Measurements from ENCODE around the gene KIF4A. TPM values are rescaled to one million over a fixed set of nuclear protein-coding genes. Genes with fewer than 3 reads are reported as not detected.

The KIF4A gene
- total RNA-seq, 1 experiment from 2014 or later = 36.2 TPM

- TF ChIP-seq ZNF121 (CRISPR knock-in tag; IDR thresholded peaks at IDR 0.05) (no peak), ELF4 (CRISPR knock-in tag; IDR thresholded peaks at IDR 0.05; ENCODE audit: low read depth) (no peak), ZNF423 (CRISPR knock-in tag; IDR thresholded peaks at IDR 0.05) (no peak), ATF3 (CRISPR knock-in tag; conservative IDR thresholded peaks at IDR 0.05) (no peak), JAZF1 (CRISPR knock-in tag; IDR thresholded peaks at IDR 0.05) (no peak), TP53 (CRISPR knock-in tag; IDR thresholded peaks at IDR 0.05) (no peak), SMAD4 (CRISPR knock-in tag; IDR thresholded peaks at IDR 0.05) (no peak)
Measured at GRCh38 chrX:70445951-70446350, 156.0 kb downstream of the KIF4A start (continued).

- H3K36me3 Mint-ChIP-seq = no peaks in the 10 kb centered on the region
- ATAC-seq = no peak
- ChIA-PET POLR2A (no interaction called here), CTCF (interaction anchor here (1.3 kb wide), 1 partner anchor 10 kb away, joined by 5 read pairs; no protein-coding TSS in a partner anchor)
- no peaks in the 10 kb centered on the region for H3K9me3 Mint-ChIP-seq
- H3K27ac Mint-ChIP-seq = no peak overlapping the region
- TF ChIP-seq ATF1 (CRISPR knock-in tag; IDR thresholded peaks at IDR 0.05) (no peak), TEAD1 (CRISPR knock-in tag; IDR thresholded peaks at IDR 0.05) (no peak), AR (CRISPR knock-in tag; IDR thresholded peaks at IDR 0.05) (no peak), ERG (CRISPR knock-in tag; IDR thresholded peaks at IDR 0.05) (no peak), GRHL2 (CRISPR knock-in tag; IDR thresholded peaks at IDR 0.05; ENCODE audit: insufficient replicate concordance, severe bottlenecking) (no peak), ZNF121 (CRISPR knock-in tag; IDR thresholded peaks at IDR 0.05) (no peak)
- H3K27me3 Mint-ChIP-seq (ENCODE audit: low read depth) = peaks cover 37% of the 10 kb centered on the region
- peaks cover 3% of the 10 kb centered on the region for H3K4me1 Mint-ChIP-seq
- no peak overlapping the region for H3K4me3 Mint-ChIP-seq
- no peak for DNase-seq (ENCODE audit: low spot score)
Measured at GRCh38 chrX:70446380-70447350, 156.8 kb downstream of the KIF4A start.

- ATAC-seq = no peak
- no peak for TF ChIP-seq ARID4B (CRISPR knock-in tag; IDR thresholded peaks at IDR 0.05; ENCODE audit: borderline replicate concordance)
- no peak for TF ChIP-seq STAT6 (CRISPR knock-in tag; conservative IDR thresholded peaks at IDR 0.05; ENCODE audit: low read depth)
- no peak for TF ChIP-seq ZNF317 (CRISPR knock-in tag; IDR thresholded peaks at IDR 0.05; ENCODE audit: borderline replicate concordance, low read depth)
- TF ChIP-seq ZSCAN18 (CRISPR knock-in tag; IDR thresholded peaks at IDR 0.05) = no peak
Measured at GRCh38 chrX:70449457-70449966, 159.6 kb downstream of the KIF4A start.

More at GRCh38 chrX:70449457-70449966, 159.6 kb downstream of the KIF4A start:
- ChIA-PET POLR2A (no interaction called here), CTCF (no interaction called here)
- Mint-ChIP-seq H3K9me3 (no peaks in the 10 kb centered on the region), H3K27ac (no peak overlapping the region), H3K4me1 (peaks cover 24% of the 10 kb centered on the region), H3K27me3 (ENCODE audit: low read depth) (peaks cover 18% of the 10 kb centered on the region), H3K36me3 (no peaks in the 10 kb centered on the region), H3K4me3 (no peak overlapping the region)
- DNase-seq (ENCODE audit: low spot score) = no peak
